H1 (cell line): ENCODE data around the gene OSMR. TPM values are rescaled to one million over a fixed set of nuclear protein-coding genes. Genes with fewer than 3 reads are reported as not detected.

ENCODE experiments used
- YY1 ChIP-seq: IDR thresholded peaks from 2 replicates; pipeline ENCODE4 v1.6.1; 2011; ENCODE audit warnings: low read depth, mild to moderate bottlenecking, low read length
- polyA plus RNA-seq, 7 experiments: library from polyadenylated mRNA; depleted of rRNA in 3 of 7; stranded (reverse) in 5 of 7; unstranded in 2 of 7; fragments of >200 nt in 5 of 7; fragments of 200-250 nt in 2 of 7; gene quantifications; 1 replicate in 5 of 7; 2 replicates in 1 of 7; 4 replicates in 1 of 7; pipeline versions ENCODE4 v1.2.1 to v1.2.3, GENCODE V29; 2011 to 2013; ENCODE audit warnings: missing spikeins in 2 of 7, mixed read lengths in 2 of 7
- total RNA-seq: library from RNA; stranded (reverse); fragmentation: NEBNext Ultra II Directional; extraction: Animal tissue kit (Norgen Biotek cat#: 25700); gene quantifications from 2 replicates; pipeline ENCODE4 v1.2.1, GENCODE V29; 2021

The OSMR gene
- total and polyA plus RNA-seq, 2 of the 8 experiments (the other 6 are each of a cell fraction or from before 2014, with no cell fraction given), result 2.3 to 2.6 TPM

DNA sequence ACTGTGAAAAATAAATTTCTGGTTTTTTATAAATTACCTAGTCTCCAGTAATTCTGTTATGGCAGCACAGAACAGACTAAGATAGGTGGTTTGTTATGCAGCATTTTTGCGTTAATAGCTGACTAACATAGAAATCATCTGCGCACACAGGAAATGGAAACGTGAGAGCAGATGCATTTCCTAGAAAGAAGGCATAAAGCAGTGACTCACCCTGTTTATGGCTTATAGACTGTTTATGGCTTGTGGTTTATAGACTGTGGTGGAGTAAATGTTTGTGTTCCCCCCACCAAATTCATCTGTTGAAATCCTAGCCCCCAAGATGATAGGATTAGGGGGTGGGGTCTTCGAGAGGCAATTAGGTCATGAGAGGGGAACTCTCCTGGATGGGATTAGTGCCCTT lies 18.3 kb upstream of the OSMR start (continued):
- no peak for TF ChIP-seq YY1
